OCI-LY3 (cell line): Measurements from ENCODE around the gene MATN1.

ENCODE experiments used
- H2AFZ ChIP-seq: fragments of 200-600, 300-600 bp; shearing (Covaris generic); 2 replicates; pipeline ENCODE4 v1.6.0; 2014; ENCODE audit warnings: antibody characterized with exemption, low read depth, low read length
- H3K27ac ChIP-seq: fragments of 200-600, 300-600 bp; sonication (generic); 2 replicates; pipeline ENCODE4 v1.5.1; 2014; ENCODE audit warnings: mild to moderate bottlenecking, low read length, moderate library complexity, mixed read lengths
- H3K27me3 ChIP-seq: fragments of 200-600, 300-600 bp; sonication (generic); 2 replicates; pipeline ENCODE4 v1.6.1; 2014; ENCODE audit warnings: low read depth, low read length, mixed read lengths
- H3K36me3 ChIP-seq: fragments of 200-600, 300-600 bp; sonication (generic); replicated peaks from 2 replicates; pipeline ENCODE3; 2014; ENCODE audit warnings: low read depth, low read length, mixed read lengths
- H3K4me1 ChIP-seq: fragments of 300-600, 200-600 bp; sonication (generic); 2 replicates; pipeline ENCODE4 v1.6.1; 2014; ENCODE audit warnings: low read length, mixed read lengths
- H3K4me2 ChIP-seq: fragments of 200-600, 300-600 bp; sonication (generic); 2 replicates; pipeline ENCODE4 v1.6.1; 2014; ENCODE audit warnings: low read length, mixed read lengths
- H3K4me3 ChIP-seq: fragments of 300-600, 200-600 bp; sonication (generic); 2 replicates; pipeline ENCODE4 v1.5.1; 2014; ENCODE audit warnings: antibody characterized with exemption, mild to moderate bottlenecking, low read length, moderate library complexity
- H3K79me2 ChIP-seq: fragments of 300-600, 200-600 bp; shearing (Covaris generic); 2 replicates; pipeline ENCODE4 v1.6.1; 2014; ENCODE audit warnings: mild to moderate bottlenecking, low read length, mixed read lengths
- H3K9ac ChIP-seq: fragments of 300-600, 200-600 bp; shearing (Covaris generic); 2 replicates; pipeline ENCODE4 v1.6.0; 2014; ENCODE audit warnings: mild to moderate bottlenecking, low read length, moderate library complexity
- H3K9me3 ChIP-seq: fragments of 200-600, 300-600 bp; shearing (Covaris generic); 2 replicates; pipeline ENCODE4 v1.6.1; 2014; ENCODE audit warnings: low read length, mixed read lengths; ENCODE audit not compliant: insufficient read depth
- H4K20me1 ChIP-seq: fragments of 200-600, 300-600 bp; sonication (generic); 2 replicates; pipeline ENCODE4 v1.6.1; 2016; ENCODE audit warnings: low read length, mixed read lengths; ENCODE audit not compliant: insufficient read depth
- CTCF ChIP-seq: fragments of 200-600, 300-600 bp; sonication (generic); IDR thresholded peaks from 2 replicates; pipeline ENCODE4 v1.5.1; 2014; ENCODE audit warnings: antibody characterized with exemption, low read length, low read depth
- EZH2phosphoT487 ChIP-seq: fragments of 200-600 bp; shearing (Covaris generic); IDR thresholded peaks from 2 replicates; pipeline ENCODE4 v1.6.1; 2018; ENCODE audit warnings: antibody characterized with exemption, mixed run types, low read depth

MATN1 gene

GRCh38 chr1:30741239-30741894 lies 18.0 kb upstream of the MATN1 start:
- Histone ChIP-seq H3K36me3 (peaks cover 76% of the 10 kb centered on the region), H3K9me3 (no peaks in the 10 kb centered on the region), H3K27ac (peak overlapping the region; percentile 44), H4K20me1 (peaks cover 88% of the 10 kb centered on the region), H3K27me3 (no peaks in the 10 kb centered on the region), H3K79me2 (peaks cover 60% of the 10 kb centered on the region), H3K4me3 (no peak overlapping the region), H2AFZ (no peak overlapping the region), H3K9ac (no peak overlapping the region), H3K4me1 (peaks cover 53% of the 10 kb centered on the region), H3K4me2 (no peak overlapping the region)
- TF ChIP-seq CTCF = no peak
- TF ChIP-seq EZH2phosphoT487 = no peak

DNA sequence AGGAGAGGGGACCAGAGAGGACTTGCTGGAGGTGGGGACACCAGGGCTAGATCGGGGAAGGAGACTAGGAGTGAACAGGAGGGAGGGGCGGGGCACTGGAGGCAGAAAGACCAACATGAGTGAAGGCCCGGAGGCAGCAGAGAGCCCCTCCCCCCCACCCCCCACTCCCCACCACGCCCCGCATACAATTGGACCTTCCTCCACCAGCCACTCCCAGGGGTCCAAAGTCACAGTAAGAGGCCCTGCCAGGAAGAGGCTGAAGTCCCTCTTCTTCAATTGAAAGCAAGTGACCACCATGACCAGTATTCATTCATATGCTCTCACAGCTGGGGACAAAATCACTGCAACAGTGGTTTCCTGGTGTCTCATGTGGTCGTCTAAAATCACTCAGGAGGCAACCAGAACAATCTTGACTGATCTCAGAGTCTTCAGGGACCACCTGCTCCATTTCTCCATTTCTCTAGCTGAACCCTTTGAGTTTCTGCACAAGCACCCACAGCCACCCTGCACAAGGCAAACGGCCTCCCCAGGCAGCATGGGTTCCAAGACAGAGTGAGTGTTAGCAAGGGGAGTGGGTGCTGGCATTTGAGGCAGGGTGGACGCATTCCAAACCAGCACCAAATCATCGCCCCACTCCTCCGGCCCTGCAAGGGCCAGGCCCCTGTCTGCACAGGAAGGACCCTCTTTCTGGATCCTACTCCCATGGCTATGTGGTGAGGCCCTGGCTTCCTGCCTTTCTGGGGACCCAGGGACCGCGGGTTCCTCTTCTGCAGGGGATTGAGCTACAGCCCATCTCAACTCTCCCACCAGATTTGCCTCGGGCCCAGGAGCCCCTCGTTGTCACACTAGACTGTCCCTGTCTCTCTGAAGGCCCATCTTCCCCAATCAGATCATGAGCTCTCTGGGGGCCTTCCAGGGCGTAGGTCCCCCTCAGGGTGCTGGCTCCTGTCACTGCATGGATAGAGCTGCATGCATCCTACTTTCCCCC lies 17.2 kb upstream of the MATN1 start:
- H4K20me1 ChIP-seq = peaks cover 81% of the 10 kb centered on the region

DNA sequence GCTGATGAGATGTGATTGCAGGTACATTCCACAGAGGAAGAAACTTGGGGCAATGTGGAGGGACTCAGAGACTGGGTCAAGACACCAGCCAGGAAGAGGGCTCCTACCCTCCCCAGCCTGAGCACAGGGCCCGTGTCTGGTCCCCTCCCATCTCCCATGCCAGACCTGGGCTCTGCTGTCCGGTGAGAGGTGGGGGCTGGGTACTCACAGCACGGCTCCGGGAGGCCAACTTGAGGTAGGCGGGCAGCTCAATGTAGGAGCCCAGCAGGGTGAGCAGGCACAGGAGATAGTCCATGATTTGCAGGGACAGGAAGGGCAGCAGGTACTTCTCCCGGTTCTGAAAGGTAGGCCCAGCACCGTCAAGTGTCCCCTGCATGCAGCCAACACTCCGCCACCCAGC lies 16.2 kb upstream of the MATN1 start:
- Histone ChIP-seq H2AFZ (no peak overlapping the region), H3K79me2 (peaks cover 43% of the 10 kb centered on the region), H3K36me3 (peaks cover 83% of the 10 kb centered on the region), H3K9me3 (no peaks in the 10 kb centered on the region), H3K9ac (no peak overlapping the region), H3K4me3 (no peak overlapping the region), H3K27me3 (no peaks in the 10 kb centered on the region), H3K27ac (no peak overlapping the region), H4K20me1 (peaks cover 80% of the 10 kb centered on the region), H3K4me1 (peaks cover 35% of the 10 kb centered on the region), H3K4me2 (no peak overlapping the region)
- TF ChIP-seq CTCF (no peak), EZH2phosphoT487 (no peak)

More for the DNA sequence above, 17.2 kb upstream of the MATN1 start:
- no peak for TF ChIP-seq CTCF
- TF ChIP-seq EZH2phosphoT487 = no peak
- H3K9me3 ChIP-seq = no peaks in the 10 kb centered on the region
- no peaks in the 10 kb centered on the region for H3K27me3 ChIP-seq
- no peak overlapping the region for H3K4me3 ChIP-seq
- peaks cover 44% of the 10 kb centered on the region for H3K4me1 ChIP-seq
- H3K4me2 ChIP-seq = no peak overlapping the region
- H3K9ac ChIP-seq = no peak overlapping the region
- H2AFZ ChIP-seq = no peak overlapping the region
- peaks cover 73% of the 10 kb centered on the region for H3K36me3 ChIP-seq
- H3K79me2 ChIP-seq = peaks cover 52% of the 10 kb centered on the region
- H3K27ac ChIP-seq = peak overlapping the region; percentile 44
